SK-N-SH (cell line): ENCODE data around the gene TEK.

Experiments
- CTCF ChIP-seq: fragments of 200-600 bp; sonication (generic); IDR thresholded peaks from 2 replicates; pipeline ENCODE4 v1.6.1; 2017; ENCODE audit warnings: antibody characterized with exemption, mild to moderate bottlenecking, moderate library complexity
- GATA2 ChIP-seq: sonication (generic); formaldehyde crosslinking; IDR thresholded peaks from 2 replicates; pipeline ENCODE4 v1.5.0; 2020; ENCODE audit warnings: mild to moderate bottlenecking, missing genetic modification reagents
- MEF2A ChIP-seq: IDR thresholded peaks from 2 replicates; pipeline ENCODE4 v1.4.0; 2012; ENCODE audit warnings: low read depth, borderline replicate concordance
- PBX3 ChIP-seq: IDR thresholded peaks from 2 replicates; pipeline ENCODE4; 2012

- TF ChIP-seq GATA2 (no peak), CTCF (no peak), MEF2A (no peak), PBX3 (no peak)
Measured at GRCh38 chr9:27131731-27132130, 22.7 kb downstream of the TEK start.
